GM18907 (cell line): Measurements from ENCODE around the gene CACNB4.
"Not testable (repeated sequence)": the region's sequence is repeated elsewhere in the genome, so short reads cannot be mapped to it uniquely, and the experiment has no call there.

ENCODE experiments used
- ATAC-seq: cut with Tn5 transposase; IDR thresholded peaks from one replicate; pipeline ENCODE4 v1.9.1; 2021; ENCODE audit warnings: mild to moderate bottlenecking, moderate library complexity; ENCODE audit not compliant: unreplicated experiment

Gene CACNB4

GRCh38 chr2:152024477-152024876, 74.4 kb downstream of the CACNB4 start:
- no peak for ATAC-seq

- ATAC-seq = no peak
Observed at GRCh38 chr2:152022090-152022489, 76.8 kb downstream of the CACNB4 start.

GRCh38 chr2:152021001-152021400, 77.8 kb downstream of the CACNB4 start:
- ATAC-seq = not testable (repeated sequence)

- peak; percentile 47 for ATAC-seq
Observed at GRCh38 chr2:152019732-152020131, 79.1 kb downstream of the CACNB4 start.

- ATAC-seq = no peak
Observed at GRCh38 chr2:152016181-152017120, 82.4 kb downstream of the CACNB4 start.

- no peak for ATAC-seq
Observed at GRCh38 chr2:152015552-152015951, 83.3 kb downstream of the CACNB4 start.

GRCh38 chr2:152012697-152013096, 86.1 kb downstream of the CACNB4 start:
- no peak for ATAC-seq

- no peak for ATAC-seq
Observed at GRCh38 chr2:152011724-152012123, 87.1 kb downstream of the CACNB4 start.

- no peak for ATAC-seq
Observed at GRCh38 chr2:152005607-152006006, 93.2 kb downstream of the CACNB4 start.

GRCh38 chr2:152003283-152003682, 95.6 kb downstream of the CACNB4 start:
- not testable (repeated sequence) for ATAC-seq

GRCh38 chr2:151999053-151999452, 99.8 kb downstream of the CACNB4 start:
- ATAC-seq = peak; percentile 78

- no peak for ATAC-seq
Observed at GRCh38 chr2:151996243-151997003, 102.4 kb downstream of the CACNB4 start.

- ATAC-seq = no peak
Observed at GRCh38 chr2:151995161-151995557, 103.7 kb downstream of the CACNB4 start.

GRCh38 chr2:151994178-151994577, 104.7 kb downstream of the CACNB4 start:
- ATAC-seq = not testable (repeated sequence)

- no peak for ATAC-seq
Observed at GRCh38 chr2:151991010-151991409, 107.8 kb downstream of the CACNB4 start.

- no peak for ATAC-seq
Observed at GRCh38 chr2:151989378-151989777, 109.5 kb downstream of the CACNB4 start.

GRCh38 chr2:151987484-151987883, 111.4 kb downstream of the CACNB4 start:
- ATAC-seq = no peak

GRCh38 chr2:151984424-151985083, 114.3 kb downstream of the CACNB4 start:
- ATAC-seq = no peak

GRCh38 chr2:151983221-151983620, 115.6 kb downstream of the CACNB4 start:
- ATAC-seq = no peak

- ATAC-seq = no peak
Observed at GRCh38 chr2:151981886-151982285, 117.0 kb downstream of the CACNB4 start.

- ATAC-seq = no peak
Observed at GRCh38 chr2:151979694-151980093, 119.2 kb downstream of the CACNB4 start.
